IMR-90 (cell line): ENCODE results near the gene SLC38A6. TPM values are rescaled to one million over a fixed set of nuclear protein-coding genes. Genes with fewer than 3 reads are reported as not detected.

Experiments used
- ATAC-seq: fragments of 200-7000 bp; cut with Tn5 transposase; 2 replicates; pipeline ENCODE4 v1.9.1; 2020; ENCODE audit warnings: low read depth, mild to moderate bottlenecking, moderate library complexity
- BruUV-seq: library from RNA; stranded (reverse); fragments of 400-500 nt; replicated peaks from 2 replicates; lab custom pipeline; 2021; lab: Mats Ljungman, UMichigan
- CTCF ChIA-PET: fragments of 300-600 bp; formaldehyde crosslinking; extraction: SDS; loops from one replicate; lab custom pipeline; 2021; ENCODE audit warnings: antibody characterized with exemption; lab: Yijun Ruan, JAX
- POLR2A ChIA-PET: fragments of 300-600 bp; sonication (Branson Sonifier 250); formaldehyde crosslinking; loops from one replicate; lab custom pipeline; 2022; ENCODE audit warnings: antibody characterized with exemption; ENCODE audit not compliant: unreplicated experiment; lab: Charles Lee
- DNase-seq: peaks from one replicate; pipeline ENCODE4 v3.0.0; 2013
- H2AFZ ChIP-seq: replicated peaks from 2 replicates; pipeline ENCODE3; 2013; ENCODE audit warnings: low read length, mild to moderate bottlenecking; ENCODE audit not compliant: poor library complexity
- H2AK5ac ChIP-seq: 2 replicates; pipeline ENCODE4 v1.6.1; 2013; ENCODE audit warnings: low read depth, low read length, inconsistent platforms
- H2AK9ac ChIP-seq: replicated peaks from 2 replicates; pipeline ENCODE3; 2013; ENCODE audit warnings: mild to moderate bottlenecking, low read depth, low read length, moderate library complexity; ENCODE audit not compliant: poor library complexity
- H2BK120ac ChIP-seq: 2 replicates; pipeline ENCODE4 v1.6.1; 2013; ENCODE audit warnings: low read depth, low read length, inconsistent platforms
- H2BK15ac ChIP-seq: 3 replicates; pipeline ENCODE4 v1.6.1; 2013; ENCODE audit warnings: low read depth, low read length, inconsistent platforms
- H2BK20ac ChIP-seq: 2 replicates; pipeline ENCODE4 v1.6.1; 2013; ENCODE audit warnings: low read depth, mild to moderate bottlenecking, inconsistent platforms, low read length, moderate library complexity
- H2BK5ac ChIP-seq: 2 replicates; pipeline ENCODE4 v1.6.1; 2013; ENCODE audit warnings: mild to moderate bottlenecking, low read depth, low read length, inconsistent platforms; ENCODE audit not compliant: poor library complexity, severe bottlenecking
- H3K14ac ChIP-seq: replicated peaks from 2 replicates; pipeline ENCODE4 v1.6.1; 2013; ENCODE audit warnings: low read depth, low read length, inconsistent platforms
- H3K18ac ChIP-seq: 2 replicates; pipeline ENCODE4 v1.6.1; 2013; ENCODE audit warnings: low read depth, low read length, control low read depth
- H3K23ac ChIP-seq: 2 replicates; pipeline ENCODE4 v1.6.1; 2013; ENCODE audit warnings: low read depth, low read length, inconsistent platforms
- H3K27ac ChIP-seq: 2 replicates; pipeline ENCODE4 v1.5.1; 2013; ENCODE audit warnings: mild to moderate bottlenecking, control low read depth, low read length; ENCODE audit not compliant: insufficient read depth
- H3K27me3 ChIP-seq: 2 replicates; pipeline ENCODE4 v1.6.1; 2013; ENCODE audit warnings: low read length; ENCODE audit not compliant: control insufficient read depth, insufficient read depth
- H3K36me3 ChIP-seq: 2 replicates; pipeline ENCODE4 v1.6.1; 2013; ENCODE audit warnings: low read length, mixed read lengths; ENCODE audit not compliant: control insufficient read depth, insufficient read depth
- H3K4ac ChIP-seq: 2 replicates; pipeline ENCODE4 v1.6.1; 2013; ENCODE audit warnings: low read depth, low read length, inconsistent platforms
- H3K4me1 ChIP-seq: 2 replicates; pipeline ENCODE4 v1.6.1; 2013; ENCODE audit warnings: low read length, mixed read lengths; ENCODE audit not compliant: control insufficient read depth, insufficient read depth
- H3K4me2 ChIP-seq: 2 replicates; pipeline ENCODE4 v1.6.1; 2013; ENCODE audit warnings: low read depth, mild to moderate bottlenecking, control low read depth, low read length, moderate library complexity
- H3K4me3 ChIP-seq: 2 replicates; pipeline ENCODE4 v1.5.1; 2013; ENCODE audit warnings: low read depth, mild to moderate bottlenecking, control low read depth, low read length, moderate library complexity; ENCODE audit not compliant: insufficient read depth
- H3K56ac ChIP-seq: 2 replicates; pipeline ENCODE4 v1.6.1; 2013; ENCODE audit warnings: low read length, inconsistent platforms; ENCODE audit not compliant: insufficient read depth; ENCODE audit errors: extremely low read depth
- H3K79me1 ChIP-seq, 2 experiments: 2 replicates each; pipeline ENCODE4 v1.6.1; 2013; ENCODE audit warnings: low read length in 2 of 2, inconsistent platforms in 1 of 2, low read depth in 1 of 2
- H3K9ac ChIP-seq: 2 replicates; pipeline ENCODE4 v1.6.1; 2013; ENCODE audit warnings: low read depth, low read length, control low read depth
- H3K9me1 ChIP-seq: 2 replicates; pipeline ENCODE4 v1.6.1; 2013; ENCODE audit warnings: low read length, inconsistent platforms; ENCODE audit not compliant: insufficient read depth
- H3K9me3 ChIP-seq: 2 replicates; pipeline ENCODE4 v1.6.1; 2013; ENCODE audit warnings: low read length; ENCODE audit not compliant: control insufficient read depth, insufficient read depth
- H4K20me1 ChIP-seq: 2 replicates; pipeline ENCODE4 v1.6.1; 2013; ENCODE audit warnings: low read length, inconsistent platforms; ENCODE audit not compliant: insufficient read depth
- H4K5ac ChIP-seq: 2 replicates; pipeline ENCODE4 v1.6.1; 2013; ENCODE audit warnings: mild to moderate bottlenecking, low read depth, low read length, control low read depth
- H4K8ac ChIP-seq, 2 experiments: 2 replicates each; pipeline ENCODE4 v1.6.1; 2013; ENCODE audit warnings: low read depth in 2 of 2, low read length in 2 of 2, control low read depth in 1 of 2, inconsistent platforms in 1 of 2
- H4K91ac ChIP-seq: 2 replicates; pipeline ENCODE4 v1.6.1; 2013; ENCODE audit warnings: low read depth, low read length, inconsistent platforms; ENCODE audit not compliant: insufficient read depth
- FOS ChIP-seq: fragments of 150-350 bp; IDR thresholded peaks from 2 replicates; pipeline ENCODE4 v1.6.1; 2016; ENCODE audit warnings: low read depth, low read length
- MAZ ChIP-seq: IDR thresholded peaks from 2 replicates; pipeline ENCODE4 v1.6.1; 2012; ENCODE audit warnings: low read depth, mild to moderate bottlenecking, low read length, improper control_type of control experiment, moderate library complexity, borderline replicate concordance
- MXI1 ChIP-seq: IDR thresholded peaks from 2 replicates; pipeline ENCODE4 v1.6.1; 2012; ENCODE audit warnings: low read depth, mild to moderate bottlenecking, low read length, moderate library complexity, borderline replicate concordance
- RAD21 ChIP-seq: IDR thresholded peaks from 2 replicates; pipeline ENCODE4 v1.6.1; 2012; ENCODE audit warnings: low read length, improper control_type of control experiment
- RCOR1 ChIP-seq: IDR thresholded peaks from 2 replicates; pipeline ENCODE4 v1.6.1; 2012; ENCODE audit warnings: mild to moderate bottlenecking, low read length, improper control_type of control experiment; ENCODE audit not compliant: insufficient replicate concordance
- SMC3 ChIP-seq: fragments of 150-350 bp; IDR thresholded peaks from 2 replicates; pipeline ENCODE4 v1.6.1; 2016; ENCODE audit warnings: low read depth, mild to moderate bottlenecking, antibody characterized with exemption, low read length, moderate library complexity
- USF2 ChIP-seq: fragments of 150-350 bp; IDR thresholded peaks from 2 replicates; pipeline ENCODE4 v1.6.1; 2017; ENCODE audit warnings: mild to moderate bottlenecking, antibody characterized with exemption, low read length, low read depth
- WGBS, 2 experiments: methylation state at CpG; one replicate each; pipeline versions ENCODE4 v1.1.5 to v1.1.7; 2013; ENCODE audit warnings: missing lambda C conversion rate in 2 of 2; ENCODE audit not compliant: insufficient read length in 1 of 2; ENCODE audit errors: extremely low coverage in 2 of 2; 5-methylcytosine and 5-hydroxymethylcytosine counted together
- dilution Hi-C: fragments of 300-500 bp; cut with HindIII; formaldehyde crosslinking; loops from one replicate; pipeline ENCODE4 v1.14.3; 2018; ENCODE audit warnings: low sequenced_read_pairs; ENCODE audit not compliant: unreplicated experiment
- in situ Hi-C: fragments of 300-500 bp; cut with MboI; formaldehyde crosslinking; loops from 3 replicates; pipeline ENCODE4 v1.14.3; 2019; ENCODE audit warnings: low sequenced_read_pairs, inconsistent platforms, mixed read lengths
- intact Hi-C: fragments of 100-400 bp; cut with micrococcal nuclease; formaldehyde crosslinking; loops from 2 replicates; pipeline ENCODE4 v1.10.0; 2022
- polyA plus RNA-seq, 3 experiments: library from polyadenylated mRNA; depleted of rRNA; stranded (reverse); fragments of >200 nt; gene quantifications; 2 replicates each; pipeline ENCODE4 v1.2.3, GENCODE V29; 2012; ENCODE audit warnings: low replicate concordance in 1 of 3
- total RNA-seq: library from RNA; depleted of rRNA; stranded (reverse); fragments of >200 nt; gene quantifications from 2 replicates; pipeline ENCODE4 v1.2.3, GENCODE V29; 2012
- TF ChIP-seq, protein P1 (sequence below): conservative IDR thresholded peaks from 2 replicates; pipeline ENCODE4 v1.5.1; 2012; ENCODE audit warnings: mild to moderate bottlenecking, low read depth, low read length, improper control_type of control experiment

SLC38A6 gene
- total and polyA plus RNA-seq, 2 of the 4 experiments (the other 2 are of a cell fraction), result 15.5 to 18.3 TPM

GRCh38 chr14:61026526-61026925, 45.5 kb downstream of the SLC38A6 start:
- H3K56ac ChIP-seq, result peak overlapping the region; percentile 10; the same call in 1 of the 2 replicates
- no peak overlapping the region for H2AK9ac ChIP-seq
- H2BK15ac ChIP-seq, result peak overlapping the region; percentile 78; the same call in 1 of the 3 replicates
- peak overlapping the region; percentile 78 for H2BK120ac ChIP-seq
- H4K20me1 ChIP-seq, result no peaks in the 10 kb centered on the region
- no peak for DNase-seq
- H3K27me3 ChIP-seq, result no peaks in the 10 kb centered on the region
- whole genome bisulfite sequencing, 2 experiments, result no CpG with 5 or more reads among the region's 2 CpGs
- dilution Hi-C loops, result loop anchor here (25.0 kb wide), 1 partner anchor 389 kb away; the partner anchor contains the start of gene SIX1
- ChIA-PET CTCF (interaction anchor here (1.2 to 1.8 kb wide), 5 partner anchors 22 to 403 kb away, joined by 3 to 7 read pairs (median 3); no protein-coding TSS in a partner anchor), POLR2A (no interaction called here)
- intact Hi-C loops, result loop anchor here (5.0 to 10.0 kb wide), 3 partner anchors 44 to 158 kb away; partner anchors contain the start of genes SLC38A6 and TRMT5
- H3K14ac ChIP-seq, result peak overlapping the region; percentile 77
- H3K4me1 ChIP-seq, result peaks cover 3% of the 10 kb centered on the region; the same call in 1 of the 2 replicates
- peak overlapping the region; percentile 57 for H3K4ac ChIP-seq
- H3K9me3 ChIP-seq, result no peaks in the 10 kb centered on the region
- ATAC-seq, result no peak
- TF ChIP-seq MXI1, result no peak
- no peak for TF ChIP-seq SMC3
- TF ChIP-seq, protein P1, sequence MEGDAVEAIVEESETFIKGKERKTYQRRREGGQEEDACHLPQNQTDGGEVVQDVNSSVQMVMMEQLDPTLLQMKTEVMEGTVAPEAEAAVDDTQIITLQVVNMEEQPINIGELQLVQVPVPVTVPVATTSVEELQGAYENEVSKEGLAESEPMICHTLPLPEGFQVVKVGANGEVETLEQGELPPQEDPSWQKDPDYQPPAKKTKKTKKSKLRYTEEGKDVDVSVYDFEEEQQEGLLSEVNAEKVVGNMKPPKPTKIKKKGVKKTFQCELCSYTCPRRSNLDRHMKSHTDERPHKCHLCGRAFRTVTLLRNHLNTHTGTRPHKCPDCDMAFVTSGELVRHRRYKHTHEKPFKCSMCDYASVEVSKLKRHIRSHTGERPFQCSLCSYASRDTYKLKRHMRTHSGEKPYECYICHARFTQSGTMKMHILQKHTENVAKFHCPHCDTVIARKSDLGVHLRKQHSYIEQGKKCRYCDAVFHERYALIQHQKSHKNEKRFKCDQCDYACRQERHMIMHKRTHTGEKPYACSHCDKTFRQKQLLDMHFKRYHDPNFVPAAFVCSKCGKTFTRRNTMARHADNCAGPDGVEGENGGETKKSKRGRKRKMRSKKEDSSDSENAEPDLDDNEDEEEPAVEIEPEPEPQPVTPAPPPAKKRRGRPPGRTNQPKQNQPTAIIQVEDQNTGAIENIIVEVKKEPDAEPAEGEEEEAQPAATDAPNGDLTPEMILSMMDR, result no peak
- no peak for TF ChIP-seq MAZ
- no peak for TF ChIP-seq RAD21
- TF ChIP-seq RCOR1, result no peak
- no peak for TF ChIP-seq USF2
- no peak for TF ChIP-seq FOS
- no peak overlapping the region for H3K4me3 ChIP-seq
- H3K23ac ChIP-seq, result peak overlapping the region; percentile 29
- peak overlapping the region; percentile 61 for H4K91ac ChIP-seq
- peak overlapping the region; percentile 34; the same call in 1 of the 2 replicates for H2BK20ac ChIP-seq
- peak overlapping the region; percentile 85; the same call in 1 of the 2 replicates for H4K5ac ChIP-seq
- H2BK5ac ChIP-seq, result peak overlapping the region; percentile 94
- no TSS peak for BruUV-seq
- in situ Hi-C loops, result loop anchor here (25.0 kb wide), 1 partner anchor 689 kb away; no protein-coding TSS in a partner anchor
- no peaks in the 10 kb centered on the region for H3K9me1 ChIP-seq
- H3K18ac ChIP-seq, result peak overlapping the region; percentile 97; the same call in 1 of the 2 replicates
- peak overlapping the region; percentile 35 to 79; a peak in 3 of 4 replicates for H4K8ac ChIP-seq
- no peak overlapping the region for H2AFZ ChIP-seq
- H3K27ac ChIP-seq, result peak overlapping the region; percentile 72; the same call in 1 of the 2 replicates
- H3K9ac ChIP-seq, result no peak overlapping the region
- peaks cover 2 to 13% of the 10 kb centered on the region in 2 experiments; a peak in 2 of 4 replicates for H3K79me1 ChIP-seq
- no peak overlapping the region for H3K4me2 ChIP-seq
- H3K36me3 ChIP-seq, result no peaks in the 10 kb centered on the region
- peak overlapping the region; percentile 77; the same call in 1 of the 2 replicates for H2AK5ac ChIP-seq
